Uterus (tissue), 2 donors: ENCODE results near the gene ATP6AP1.

Experiments used
- POLR2A ChIP-seq, 2 donors: fragments of 450-650 bp; IDR thresholded peaks; one replicate each; pipeline ENCODE4 v1.6.1; 2016; ENCODE audit warnings: antibody characterized with exemption in 2 of 2, mild to moderate bottlenecking in 1 of 2, moderate library complexity in 1 of 2
- TF ChIP-seq, protein P1 (sequence below), 4 experiments: fragments of 200-600 bp in 2 of 4; fragments of 450-650 bp in 2 of 4; sonication (generic) in 2 of 4; IDR thresholded peaks; one replicate each; pipeline ENCODE4 v1.5.1; 2016 to 2019; ENCODE audit warnings: antibody characterized with exemption in 4 of 4, mild to moderate bottlenecking in 2 of 4, moderate library complexity in 1 of 4

DNA sequence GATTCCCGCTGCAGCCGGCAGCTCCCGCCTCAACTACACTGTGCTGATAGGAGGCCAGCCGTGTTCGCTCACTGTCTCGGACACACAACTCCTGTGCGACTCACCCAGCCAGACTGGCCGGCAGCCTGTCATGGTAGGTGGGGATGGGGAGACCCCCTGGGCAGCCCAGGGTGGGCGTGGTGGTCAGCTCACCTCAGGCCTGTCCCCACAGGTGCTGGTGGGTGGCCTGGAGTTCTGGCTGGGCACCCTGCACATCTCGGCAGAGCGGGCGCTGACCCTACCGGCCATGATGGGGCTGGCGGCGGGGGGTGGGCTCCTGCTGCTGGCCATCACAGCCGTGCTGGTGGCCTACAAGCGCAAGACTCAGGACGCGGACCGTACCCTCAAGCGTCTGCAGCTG, 39.1 kb downstream of the ATP6AP1 start:
- no peak for TF ChIP-seq POLR2A (IDR thresholded peaks at IDR 0.05)
- TF ChIP-seq, protein P1, sequence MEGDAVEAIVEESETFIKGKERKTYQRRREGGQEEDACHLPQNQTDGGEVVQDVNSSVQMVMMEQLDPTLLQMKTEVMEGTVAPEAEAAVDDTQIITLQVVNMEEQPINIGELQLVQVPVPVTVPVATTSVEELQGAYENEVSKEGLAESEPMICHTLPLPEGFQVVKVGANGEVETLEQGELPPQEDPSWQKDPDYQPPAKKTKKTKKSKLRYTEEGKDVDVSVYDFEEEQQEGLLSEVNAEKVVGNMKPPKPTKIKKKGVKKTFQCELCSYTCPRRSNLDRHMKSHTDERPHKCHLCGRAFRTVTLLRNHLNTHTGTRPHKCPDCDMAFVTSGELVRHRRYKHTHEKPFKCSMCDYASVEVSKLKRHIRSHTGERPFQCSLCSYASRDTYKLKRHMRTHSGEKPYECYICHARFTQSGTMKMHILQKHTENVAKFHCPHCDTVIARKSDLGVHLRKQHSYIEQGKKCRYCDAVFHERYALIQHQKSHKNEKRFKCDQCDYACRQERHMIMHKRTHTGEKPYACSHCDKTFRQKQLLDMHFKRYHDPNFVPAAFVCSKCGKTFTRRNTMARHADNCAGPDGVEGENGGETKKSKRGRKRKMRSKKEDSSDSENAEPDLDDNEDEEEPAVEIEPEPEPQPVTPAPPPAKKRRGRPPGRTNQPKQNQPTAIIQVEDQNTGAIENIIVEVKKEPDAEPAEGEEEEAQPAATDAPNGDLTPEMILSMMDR (IDR thresholded peaks at IDR 0.05) = no peak
